Stimulated activated CD8-positive, alpha-beta memory T cell treated with anti-CD3 and anti-CD28 coated beads, Interleukin-4, amount 100 ng/mL, for 24 hours (primary cell): ENCODE data around the gene XRCC5.
"Not testable (repeated sequence)": the region's sequence is repeated elsewhere in the genome, so short reads cannot be mapped to it uniquely, and the experiment has no call there.

Experiments used
- DNase-seq: peaks from one replicate; pipeline ENCODE4 v3.0.0-alpha.2; 2020; ENCODE audit warnings: low read depth

Gene XRCC5

GRCh38 chr2:216201692-216202306 lies 92.7 kb downstream of the XRCC5 start:
- no peak for DNase-seq

GRCh38 chr2:216202626-216203250 lies 93.6 kb downstream of the XRCC5 start:
- DNase-seq = no peak

- no peak for DNase-seq
These were observed 96.3 kb downstream of the XRCC5 start for GRCh38 chr2:216205486-216205885.

- no peak for DNase-seq
These were observed 97.0 kb downstream of the XRCC5 start for GRCh38 chr2:216206041-216206703.

- DNase-seq = no peak
These were observed 97.7 kb downstream of the XRCC5 start for GRCh38 chr2:216206821-216207220.

GRCh38 chr2:216208661-216209060 lies 99.5 kb downstream of the XRCC5 start:
- DNase-seq = not testable (repeated sequence)

GRCh38 chr2:216210701-216211540 lies 101.8 kb downstream of the XRCC5 start:
- DNase-seq = no peak

GRCh38 chr2:216211614-216212145 lies 102.5 kb downstream of the XRCC5 start:
- no peak for DNase-seq

- no peak for DNase-seq
These were observed 105.6 kb downstream of the XRCC5 start for GRCh38 chr2:216214768-216215167.

- no peak for DNase-seq
These were observed 106.7 kb downstream of the XRCC5 start for GRCh38 chr2:216215658-216216390.

GRCh38 chr2:216216951-216217903 lies 108.1 kb downstream of the XRCC5 start:
- no peak for DNase-seq

- DNase-seq = no peak
These were observed 108.7 kb downstream of the XRCC5 start for GRCh38 chr2:216217904-216218260.

- no peak for DNase-seq
These were observed 110.7 kb downstream of the XRCC5 start for GRCh38 chr2:216219861-216220260.

GRCh38 chr2:216220976-216221375 lies 111.8 kb downstream of the XRCC5 start:
- DNase-seq = no peak

GRCh38 chr2:216221811-216222210 lies 112.7 kb downstream of the XRCC5 start:
- DNase-seq = no peak

- no peak for DNase-seq
These were observed 113.7 kb downstream of the XRCC5 start for GRCh38 chr2:216222650-216223352.

- DNase-seq = no peak
These were observed 115.2 kb downstream of the XRCC5 start for GRCh38 chr2:216224388-216224787.

- no peak for DNase-seq
These were observed 120.2 kb downstream of the XRCC5 start for GRCh38 chr2:216229277-216229914.

GRCh38 chr2:216231867-216232266 lies 122.7 kb downstream of the XRCC5 start:
- DNase-seq = no peak
